Measurements from ENCODE around the gene FAM210A. TPM values are rescaled to one million over a fixed set of nuclear protein-coding genes. Genes with fewer than 3 reads are reported as not detected.
"Not testable (repeated sequence)": the region's sequence is repeated elsewhere in the genome, so short reads cannot be mapped to it uniquely, and the experiment has no call there.

The FAM210A gene
- total RNA-seq, 4 donors from 2014 or later: 4.7 to 18.6 (median 12.8) TPM

DNA sequence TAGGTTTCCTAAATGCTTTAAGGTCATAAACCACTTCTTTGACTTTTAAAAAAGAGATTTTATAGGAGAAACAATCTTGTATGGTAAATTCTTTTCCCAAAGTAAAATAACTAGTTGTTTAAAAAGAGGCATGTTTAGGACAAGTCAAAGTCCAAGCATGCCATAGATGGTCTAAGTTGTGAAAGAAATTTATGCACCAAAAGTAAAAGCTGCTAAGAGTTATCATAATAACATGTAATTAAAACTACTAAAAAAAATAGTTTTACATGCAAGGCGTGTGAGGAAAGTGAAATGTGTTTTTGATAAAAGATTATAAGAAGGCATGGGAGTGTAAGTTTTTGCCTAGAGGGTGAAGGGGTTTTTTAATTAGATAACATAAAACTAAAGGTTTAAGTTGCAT lies 22.5 kb downstream of the FAM210A start:
- no peak overlapping the region for H3K4me3 ChIP-seq
- TF ChIP-seq, protein P1, sequence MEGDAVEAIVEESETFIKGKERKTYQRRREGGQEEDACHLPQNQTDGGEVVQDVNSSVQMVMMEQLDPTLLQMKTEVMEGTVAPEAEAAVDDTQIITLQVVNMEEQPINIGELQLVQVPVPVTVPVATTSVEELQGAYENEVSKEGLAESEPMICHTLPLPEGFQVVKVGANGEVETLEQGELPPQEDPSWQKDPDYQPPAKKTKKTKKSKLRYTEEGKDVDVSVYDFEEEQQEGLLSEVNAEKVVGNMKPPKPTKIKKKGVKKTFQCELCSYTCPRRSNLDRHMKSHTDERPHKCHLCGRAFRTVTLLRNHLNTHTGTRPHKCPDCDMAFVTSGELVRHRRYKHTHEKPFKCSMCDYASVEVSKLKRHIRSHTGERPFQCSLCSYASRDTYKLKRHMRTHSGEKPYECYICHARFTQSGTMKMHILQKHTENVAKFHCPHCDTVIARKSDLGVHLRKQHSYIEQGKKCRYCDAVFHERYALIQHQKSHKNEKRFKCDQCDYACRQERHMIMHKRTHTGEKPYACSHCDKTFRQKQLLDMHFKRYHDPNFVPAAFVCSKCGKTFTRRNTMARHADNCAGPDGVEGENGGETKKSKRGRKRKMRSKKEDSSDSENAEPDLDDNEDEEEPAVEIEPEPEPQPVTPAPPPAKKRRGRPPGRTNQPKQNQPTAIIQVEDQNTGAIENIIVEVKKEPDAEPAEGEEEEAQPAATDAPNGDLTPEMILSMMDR (IDR thresholded peaks at IDR 0.05): no peak
- TF ChIP-seq POLR2AphosphoS5 (IDR thresholded peaks at IDR 0.05) (no peak), EP300 (IDR thresholded peaks at IDR 0.05) (no peak), POLR2A (IDR thresholded peaks at IDR 0.05) (no peak)
- 95 to 100% methylated on average over 1 of the region's 1 CpG for WGBS, 2 donors (ENCODE audit: low coverage in 1 of 2)
- no peaks in the 10 kb centered on the region for H3K36me3 ChIP-seq
- no peaks in the 10 kb centered on the region for H3K27me3 ChIP-seq
- H3K27ac ChIP-seq: no peak overlapping the region
- ATAC-seq: no peak
- H3K4me1 ChIP-seq: no peaks in the 10 kb centered on the region
- peaks cover 0 to 5% (median 0%) of the 10 kb centered on the region in 3 donors for H3K9me3 ChIP-seq

DNA sequence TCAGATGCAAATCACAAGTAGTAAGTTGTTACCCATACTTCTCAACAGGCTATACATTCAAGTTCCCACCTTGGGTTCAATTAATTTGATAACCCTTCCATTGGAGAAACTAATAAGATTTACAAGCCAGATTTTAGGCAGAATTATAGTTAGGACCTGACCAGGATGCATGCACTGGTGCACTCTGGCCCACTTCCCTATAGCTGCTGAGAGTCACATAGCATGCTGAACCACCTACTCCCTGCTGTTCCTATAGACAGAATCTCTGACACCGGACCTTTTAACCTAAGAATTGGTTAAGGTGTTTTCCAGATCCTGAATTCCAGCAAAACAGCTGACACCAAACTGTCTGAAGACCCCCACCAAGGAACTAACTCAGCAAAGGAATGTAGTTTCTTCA lies 26.2 kb downstream of the FAM210A start:
- Histone ChIP-seq H3K36me3 (no peaks in the 10 kb centered on the region), H3K27me3 (no peaks in the 10 kb centered on the region), H3K9me3 (peaks cover 0 to 5% (median 0%) of the 10 kb centered on the region in 3 donors), H3K27ac (no peak overlapping the region), H3K4me1 (no peaks in the 10 kb centered on the region), H3K4me3 (no peak overlapping the region)
- no peak for ATAC-seq
- WGBS, 2 donors (ENCODE audit: low coverage in 1 of 2): 100% methylated on average over 1 of the region's 1 CpG
- TF ChIP-seq, protein P1 (IDR thresholded peaks at IDR 0.05): no peak
- TF ChIP-seq EP300 (IDR thresholded peaks at IDR 0.05): no peak
- no peak for TF ChIP-seq POLR2AphosphoS5 (IDR thresholded peaks at IDR 0.05)
- TF ChIP-seq POLR2A (IDR thresholded peaks at IDR 0.05): no peak

DNA sequence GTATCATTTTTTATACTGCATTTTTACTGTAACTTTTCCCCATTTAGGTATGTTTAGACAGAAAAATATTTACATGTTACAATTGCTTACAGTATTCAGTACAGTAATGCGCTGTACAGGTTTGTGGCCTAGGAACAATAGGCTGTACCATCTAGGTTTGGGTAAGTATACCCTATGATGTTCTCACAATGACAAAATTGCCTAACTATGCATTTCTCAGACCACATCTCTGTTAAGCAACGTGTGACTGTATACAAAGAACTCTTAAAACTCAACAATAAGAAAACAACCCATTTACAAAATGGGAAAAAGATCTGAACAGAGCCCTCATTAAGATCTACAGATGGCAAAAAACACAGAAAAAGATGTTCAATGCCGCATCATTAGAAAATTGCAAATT lies 29.4 kb downstream of the FAM210A start:
- TF ChIP-seq, protein P1 (IDR thresholded peaks at IDR 0.05): no peak
- TF ChIP-seq POLR2AphosphoS5 (IDR thresholded peaks at IDR 0.05) (no peak), POLR2A (IDR thresholded peaks at IDR 0.05) (no peak), EP300 (IDR thresholded peaks at IDR 0.05) (no peak)

DNA sequence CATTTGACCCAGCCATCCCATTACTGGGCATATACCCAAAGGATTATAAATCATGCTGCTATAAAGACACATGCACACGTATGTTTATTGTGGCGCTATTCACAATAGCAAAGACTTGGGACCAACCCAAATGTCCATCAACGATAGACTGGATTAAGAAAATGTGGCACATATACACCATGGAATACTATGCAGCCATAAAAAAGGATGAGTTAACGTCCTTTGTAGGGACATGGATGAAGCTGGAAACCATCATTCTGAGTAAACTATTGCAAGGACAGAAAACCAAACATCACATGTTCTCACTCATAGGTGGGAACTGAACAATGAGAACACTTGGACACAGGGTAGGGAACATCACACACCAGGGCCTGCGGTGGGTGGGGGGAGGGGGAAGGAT lies 31.0 kb downstream of the FAM210A start:
- 73 to 88% methylated on average over 2 to 5 of the region's 5 CpGs for WGBS, 2 donors (ENCODE audit: low coverage in 1 of 2)

More for the DNA sequence above, 29.4 kb downstream of the FAM210A start:
- H3K4me1 ChIP-seq: no peaks in the 10 kb centered on the region
- ATAC-seq: no peak
- no peak overlapping the region for H3K27ac ChIP-seq
- H3K27me3 ChIP-seq: no peaks in the 10 kb centered on the region
- 92 to 100% methylated on average over 3 of the region's 3 CpGs for WGBS, 2 donors (ENCODE audit: low coverage in 1 of 2)
- H3K36me3 ChIP-seq: no peaks in the 10 kb centered on the region
- no peak overlapping the region for H3K4me3 ChIP-seq
- peaks cover 0 to 5% (median 0%) of the 10 kb centered on the region in 3 donors for H3K9me3 ChIP-seq

GRCh38 chr18:13690060-13690459 lies 36.3 kb downstream of the FAM210A start:
- not testable (repeated sequence) for H3K27me3 ChIP-seq, H3K9me3 ChIP-seq, H3K27ac ChIP-seq, H3K36me3 ChIP-seq, H3K4me1 ChIP-seq, H3K4me3 ChIP-seq, ATAC-seq
- WGBS, 2 donors (ENCODE audit: low coverage in 1 of 2): 83 to 100% methylated on average over 1 of the region's 9 CpGs

More for the DNA sequence above, 31.0 kb downstream of the FAM210A start:
- H3K9me3 ChIP-seq, H3K36me3 ChIP-seq, H3K27ac ChIP-seq, H3K4me1 ChIP-seq, H3K27me3 ChIP-seq, ATAC-seq, H3K4me3 ChIP-seq: not testable (repeated sequence)

DNA sequence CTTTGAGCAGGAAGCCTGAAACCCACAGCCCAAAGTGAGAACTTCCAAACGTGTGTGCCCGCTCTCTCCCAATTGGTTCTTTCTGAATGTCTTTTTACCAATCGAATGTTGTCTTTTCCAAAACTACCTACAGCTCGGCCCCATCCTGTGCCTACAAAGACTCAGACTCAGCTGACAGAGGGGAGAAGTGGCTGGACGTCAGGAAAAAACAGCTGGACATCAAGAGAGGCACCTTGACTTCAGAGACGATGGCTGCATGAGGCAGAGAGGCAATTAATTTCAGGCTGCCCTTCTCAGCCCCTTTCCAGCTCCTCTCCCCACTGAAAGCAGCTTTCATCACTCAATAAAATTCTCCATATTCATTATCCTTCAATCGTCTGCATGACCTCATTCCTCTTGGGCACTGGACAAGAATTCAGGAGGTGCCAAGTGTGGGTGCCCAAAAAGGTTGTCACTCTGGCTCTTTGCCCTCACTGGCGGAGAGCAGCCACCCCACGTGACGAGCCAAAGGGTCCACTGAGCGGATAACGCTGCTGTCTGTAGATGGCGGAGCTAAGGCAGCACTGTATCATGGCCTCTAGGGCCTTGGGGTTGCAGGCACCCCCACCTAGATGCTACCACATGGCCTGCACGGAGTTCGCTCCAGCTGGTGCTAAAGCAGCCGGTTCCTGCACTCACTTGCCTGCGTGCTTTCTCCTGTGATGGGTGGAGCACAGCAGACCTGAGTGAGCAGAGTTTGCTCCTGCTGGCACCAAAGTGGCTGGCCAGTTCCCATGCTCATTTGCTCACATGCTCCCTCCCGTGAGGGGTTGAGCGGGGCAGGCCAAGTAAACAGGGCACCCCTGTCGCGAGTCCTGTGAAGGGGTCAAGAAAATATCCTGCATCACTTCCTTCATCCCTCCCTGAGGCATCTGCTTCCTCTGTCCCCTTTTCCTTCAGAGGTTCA lies 37.9 kb downstream of the FAM210A start:
- no peak overlapping the region for H3K27ac ChIP-seq
- ATAC-seq: no peak
- H3K4me3 ChIP-seq: no peak overlapping the region
- H3K36me3 ChIP-seq: no peaks in the 10 kb centered on the region
- 82 to 85% methylated on average over 6 to 8 of the region's 21 CpGs for WGBS, 2 donors (ENCODE audit: low coverage in 1 of 2)
- no peaks in the 10 kb centered on the region for H3K9me3 ChIP-seq
- no peaks in the 10 kb centered on the region for H3K4me1 ChIP-seq
- no peaks in the 10 kb centered on the region for H3K27me3 ChIP-seq
- TF ChIP-seq EP300 (IDR thresholded peaks at IDR 0.05) (no peak), POLR2AphosphoS5 (IDR thresholded peaks at IDR 0.05) (no peak), POLR2A (IDR thresholded peaks at IDR 0.05) (no peak)
- TF ChIP-seq, protein P1 (IDR thresholded peaks at IDR 0.05): no peak
